Neural crest cell (in vitro differentiated cells): ENCODE results near the gene USB1. TPM values are rescaled to one million over a fixed set of nuclear protein-coding genes. Genes with fewer than 3 reads are reported as not detected.
"Not testable (repeated sequence)": the region's sequence is repeated elsewhere in the genome, so short reads cannot be mapped to it uniquely, and the experiment has no call there.

Experiments used
- DNase-seq: peaks from one replicate; pipeline ENCODE4 v3.0.0; 2021; ENCODE audit warnings: low read depth, mixed read lengths, low spot score
- H3K27ac Mint-ChIP-seq: one replicate; pipeline ENCODE4 v1.8.0; 2021; ENCODE audit warnings: mild to moderate bottlenecking, mixed read lengths; ENCODE audit not compliant: unreplicated experiment
- H3K27me3 Mint-ChIP-seq: 2 replicates; pipeline ENCODE4 v1.8.0; 2021; ENCODE audit warnings: low read depth, mild to moderate bottlenecking, mixed read lengths
- H3K36me3 Mint-ChIP-seq: 2 replicates; pipeline ENCODE4 v1.8.0; 2021; ENCODE audit warnings: low read depth, mild to moderate bottlenecking, mixed read lengths
- H3K4me1 Mint-ChIP-seq: 2 replicates; pipeline ENCODE4 v1.8.0; 2021; ENCODE audit warnings: mixed read lengths
- H3K4me3 Mint-ChIP-seq: one replicate; pipeline ENCODE4 v1.8.0; 2021; ENCODE audit warnings: mild to moderate bottlenecking, mixed read lengths
- H3K9me3 Mint-ChIP-seq: 2 replicates; pipeline ENCODE4 v1.8.0; 2021; ENCODE audit warnings: mixed read lengths
- total RNA-seq: library from RNA; stranded (reverse); gene quantifications from 2 replicates; pipeline ENCODE4 v1.2.1, GENCODE V29; 2021
- TF ChIP-seq, protein P1 (sequence below): fragments of 200-600 bp; sonication (generic); conservative IDR thresholded peaks from 2 replicates; pipeline ENCODE4 v1.5.0; 2021; ENCODE audit warnings: antibody characterized with exemption, mild to moderate bottlenecking

The USB1 gene
- total RNA-seq, 1 donor from 2014 or later = 74.8 TPM

DNA sequence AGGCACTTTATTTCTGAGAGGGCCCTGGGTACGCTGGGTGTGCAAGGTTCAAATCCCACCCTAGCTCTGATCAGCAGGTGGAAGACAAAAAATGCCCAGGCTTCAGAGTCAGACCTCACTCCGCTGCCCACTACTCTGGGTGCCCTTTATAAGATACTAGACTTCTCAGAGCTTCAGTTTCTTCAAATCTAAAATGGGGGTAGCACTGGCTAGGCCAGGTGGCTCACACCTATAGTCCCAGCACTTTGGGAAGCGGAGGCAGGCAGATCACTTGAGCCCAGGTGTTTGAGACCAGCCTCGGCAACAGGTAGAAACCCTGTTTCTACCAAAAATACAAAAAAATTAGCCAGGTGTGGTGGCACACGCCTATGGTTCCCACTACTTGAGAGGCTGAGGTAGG, 1.7 kb downstream of the USB1 start:
- Mint-ChIP-seq H3K4me1 (peaks cover 32% of the 10 kb centered on the region), H3K36me3 (peaks cover 7% of the 10 kb centered on the region), H3K9me3 (no peaks in the 10 kb centered on the region), H3K4me3 (peak overlapping the region; percentile 65), H3K27ac (no peak overlapping the region), H3K27me3 (no peaks in the 10 kb centered on the region)
- DNase-seq = no peak
- TF ChIP-seq, protein P1, sequence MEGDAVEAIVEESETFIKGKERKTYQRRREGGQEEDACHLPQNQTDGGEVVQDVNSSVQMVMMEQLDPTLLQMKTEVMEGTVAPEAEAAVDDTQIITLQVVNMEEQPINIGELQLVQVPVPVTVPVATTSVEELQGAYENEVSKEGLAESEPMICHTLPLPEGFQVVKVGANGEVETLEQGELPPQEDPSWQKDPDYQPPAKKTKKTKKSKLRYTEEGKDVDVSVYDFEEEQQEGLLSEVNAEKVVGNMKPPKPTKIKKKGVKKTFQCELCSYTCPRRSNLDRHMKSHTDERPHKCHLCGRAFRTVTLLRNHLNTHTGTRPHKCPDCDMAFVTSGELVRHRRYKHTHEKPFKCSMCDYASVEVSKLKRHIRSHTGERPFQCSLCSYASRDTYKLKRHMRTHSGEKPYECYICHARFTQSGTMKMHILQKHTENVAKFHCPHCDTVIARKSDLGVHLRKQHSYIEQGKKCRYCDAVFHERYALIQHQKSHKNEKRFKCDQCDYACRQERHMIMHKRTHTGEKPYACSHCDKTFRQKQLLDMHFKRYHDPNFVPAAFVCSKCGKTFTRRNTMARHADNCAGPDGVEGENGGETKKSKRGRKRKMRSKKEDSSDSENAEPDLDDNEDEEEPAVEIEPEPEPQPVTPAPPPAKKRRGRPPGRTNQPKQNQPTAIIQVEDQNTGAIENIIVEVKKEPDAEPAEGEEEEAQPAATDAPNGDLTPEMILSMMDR = no peak

DNA sequence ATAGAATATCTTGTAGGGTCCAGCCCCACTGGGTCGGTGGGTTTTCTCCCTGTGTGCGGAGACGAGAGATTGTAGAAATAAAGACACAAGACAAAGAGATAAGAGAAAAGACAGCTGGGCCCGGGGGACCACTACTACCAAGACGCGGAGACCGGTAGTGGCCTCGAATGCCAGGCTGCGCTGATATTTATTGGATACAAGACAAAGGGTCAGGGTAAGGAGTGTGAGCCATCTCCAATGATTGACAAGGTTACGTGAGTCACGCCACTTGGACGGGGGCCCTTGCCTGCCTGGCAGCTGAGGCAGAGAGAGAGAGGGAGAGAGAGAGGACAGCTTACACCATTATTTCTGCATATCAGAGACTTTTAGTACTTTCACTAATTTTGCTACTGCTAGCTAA, 3.5 kb downstream of the USB1 start:
- DNase-seq, H3K27me3 Mint-ChIP-seq, H3K27ac Mint-ChIP-seq, H3K36me3 Mint-ChIP-seq, H3K9me3 Mint-ChIP-seq: not testable (repeated sequence)
- Mint-ChIP-seq H3K4me3 (peak overlapping the region; percentile 73), H3K4me1 (peaks cover 23% of the 10 kb centered on the region)

DNA sequence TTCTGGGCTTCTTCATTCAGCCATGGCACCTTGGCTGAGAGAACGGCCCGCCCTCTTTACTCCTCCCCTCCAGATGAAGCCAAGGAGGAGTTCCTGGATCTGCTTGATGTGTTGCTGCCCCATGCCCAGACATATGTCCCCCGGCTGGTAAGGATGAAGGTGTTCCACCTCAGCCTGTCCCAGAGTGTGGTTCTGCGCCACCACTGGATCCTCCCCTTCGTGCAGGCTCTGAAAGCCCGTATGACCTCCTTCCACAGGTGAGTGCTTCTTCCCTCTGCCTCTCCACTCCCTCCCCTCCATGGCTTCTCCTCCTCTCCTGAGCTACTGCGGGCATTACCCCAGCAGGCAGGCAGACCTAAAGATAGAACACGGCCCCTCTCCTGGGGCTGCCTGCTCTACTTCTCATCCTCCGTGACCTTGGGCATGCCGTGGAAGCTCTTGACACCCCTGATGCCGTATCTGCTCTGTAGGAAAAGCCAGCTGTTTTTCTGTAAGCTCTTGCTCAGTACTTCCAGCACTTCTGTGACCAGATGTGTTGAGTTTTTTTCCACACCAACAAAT, 8.7 kb downstream of the USB1 start:
- no peak for DNase-seq
- H3K4me3 Mint-ChIP-seq = no peak overlapping the region

DNA sequence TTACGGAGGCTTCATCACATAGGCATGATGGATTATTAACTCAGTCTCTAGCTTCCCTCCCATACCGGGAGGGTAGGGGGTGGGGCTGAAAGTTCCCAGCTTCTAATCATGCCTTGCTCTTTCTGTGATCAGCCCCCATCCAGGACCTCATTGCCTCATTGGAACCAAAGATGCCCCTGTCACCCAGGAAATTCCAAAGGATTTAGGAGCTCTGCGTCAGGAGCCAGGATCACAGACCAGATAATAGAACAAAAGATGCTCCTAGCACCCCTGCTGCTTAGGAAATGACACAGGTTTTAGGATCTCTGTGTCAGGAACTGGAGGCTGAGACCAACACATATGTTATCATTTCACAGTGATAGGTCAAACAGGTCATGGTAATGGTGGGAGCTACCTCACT, 9.7 kb downstream of the USB1 start:
- no peak overlapping the region for H3K27ac Mint-ChIP-seq
- H3K36me3 Mint-ChIP-seq = peaks cover 14% of the 10 kb centered on the region
- no peaks in the 10 kb centered on the region for H3K27me3 Mint-ChIP-seq
- H3K4me1 Mint-ChIP-seq = no peaks in the 10 kb centered on the region
- DNase-seq = no peak
- no peak overlapping the region for H3K4me3 Mint-ChIP-seq
- TF ChIP-seq, protein P1 = no peak
- H3K9me3 Mint-ChIP-seq = no peaks in the 10 kb centered on the region

More for the DNA sequence above, 8.7 kb downstream of the USB1 start:
- Mint-ChIP-seq H3K9me3 (no peaks in the 10 kb centered on the region), H3K4me1 (peaks cover 3% of the 10 kb centered on the region), H3K27ac (no peak overlapping the region), H3K27me3 (no peaks in the 10 kb centered on the region), H3K36me3 (peaks cover 14% of the 10 kb centered on the region)
- TF ChIP-seq, protein P1 = no peak

DNA sequence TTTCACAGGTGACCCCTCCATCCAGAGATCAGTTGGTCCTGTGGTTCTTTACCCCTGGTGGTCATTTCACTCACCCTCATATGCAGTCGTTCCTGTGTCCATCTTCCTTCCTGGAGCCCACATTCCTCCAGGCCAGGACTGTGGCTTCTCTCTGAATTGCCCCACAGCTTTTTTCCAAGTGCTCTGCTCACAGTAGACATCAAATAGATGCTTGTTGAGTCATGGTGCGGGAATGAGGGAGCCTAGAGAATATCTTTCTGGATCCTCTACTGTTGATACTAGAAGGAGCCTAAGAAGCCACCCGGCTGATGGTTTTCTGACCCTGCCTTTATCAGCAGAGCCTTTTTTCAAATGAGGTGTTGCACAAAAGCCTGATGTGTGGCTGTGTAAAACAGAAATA, 10.4 kb downstream of the USB1 start:
- no peak for DNase-seq
- Mint-ChIP-seq H3K27me3 (no peaks in the 10 kb centered on the region), H3K36me3 (peaks cover 13% of the 10 kb centered on the region), H3K4me3 (no peak overlapping the region), H3K4me1 (no peaks in the 10 kb centered on the region), H3K27ac (no peak overlapping the region), H3K9me3 (no peaks in the 10 kb centered on the region)
- TF ChIP-seq, protein P1 = no peak

DNA sequence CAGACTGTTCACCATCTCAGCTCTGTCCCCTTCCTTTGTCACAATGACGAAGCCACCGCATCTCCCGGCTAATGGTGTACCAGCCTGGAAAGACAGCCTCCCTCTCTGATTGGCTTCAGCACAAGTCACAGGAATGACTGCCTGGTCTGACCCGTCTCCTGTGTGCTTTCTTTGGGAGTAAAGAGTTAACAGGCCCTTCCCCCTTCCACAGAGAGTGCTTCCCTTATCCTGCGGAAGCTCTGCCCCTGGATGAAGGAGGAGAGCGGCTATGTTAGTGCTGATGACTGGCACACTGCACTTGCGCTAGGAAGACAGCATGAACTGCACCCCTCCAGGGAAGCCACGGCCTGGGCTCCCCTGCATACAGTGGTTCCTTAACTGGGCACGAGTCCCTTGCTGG, 11.3 kb downstream of the USB1 start:
- no peak overlapping the region for H3K27ac Mint-ChIP-seq
- H3K9me3 Mint-ChIP-seq = no peaks in the 10 kb centered on the region
- no peaks in the 10 kb centered on the region for H3K27me3 Mint-ChIP-seq
- DNase-seq = no peak
- H3K4me1 Mint-ChIP-seq = no peaks in the 10 kb centered on the region
- no peak overlapping the region for H3K4me3 Mint-ChIP-seq
- H3K36me3 Mint-ChIP-seq = peaks cover 7% of the 10 kb centered on the region
- TF ChIP-seq, protein P1 = no peak
